T-cell (primary cell): ENCODE results near the gene ST8SIA4. TPM values are rescaled to one million over a fixed set of nuclear protein-coding genes. Genes with fewer than 3 reads are reported as not detected.

ENCODE experiments used
- ATAC-seq, 4 experiments: fragments of 200-7000 bp in 3 of 4; fragments of 150-1000 bp in 1 of 4; cut with Tn5 transposase; replicated peaks in 1 of 4; 1 replicate in 3 of 4; 2 replicates in 1 of 4; pipeline ENCODE4 v1.10.0; 2021; ENCODE audit warnings: moderate library complexity in 3 of 4, mild to moderate bottlenecking in 2 of 4, moderate number of reproducible peaks in 1 of 4
- CTCF ChIA-PET, 2 donors: fragments of 300-600 bp; sonication (Branson Sonifier 250); formaldehyde crosslinking; loops; one replicate each; lab custom pipeline; 2022; ENCODE audit warnings: antibody characterized with exemption in 2 of 2; lab: Charles Lee
- POLR2A ChIA-PET, 2 donors: fragments of 300-600 bp; sonication (Branson Sonifier 250); formaldehyde crosslinking; loops; one replicate each; lab custom pipeline; 2022; ENCODE audit warnings: antibody characterized with exemption in 2 of 2; lab: Charles Lee
- DNase-seq, 35 experiments: peaks; one replicate each; pipeline versions ENCODE4 v3.0.0 to v3.0.0-alpha.2; 2013 to 2023
- H3K27ac ChIP-seq: one replicate; pipeline ENCODE4 v1.5.1; 2013; ENCODE audit warnings: low read length
- H3K27me3 ChIP-seq, 2 experiments: replicated peaks in 1 of 2; 1 replicate in 1 of 2; 2 replicates in 1 of 2; pipeline versions ENCODE4 v1.6.1 to v1.7.0; 2013; ENCODE audit warnings: low read length in 1 of 2, mixed read lengths in 1 of 2; ENCODE audit not compliant: control insufficient read depth in 2 of 2, insufficient read depth in 2 of 2; ENCODE audit errors: extremely low read depth in 1 of 2
- H3K36me3 ChIP-seq, 2 donors: 1 replicate in 1 of 2; 2 replicates in 1 of 2; pipeline versions ENCODE4 v1.6.1 to v1.7.0; 2013; ENCODE audit warnings: low read length in 1 of 2; ENCODE audit not compliant: control insufficient read depth in 2 of 2, insufficient read depth in 1 of 2; ENCODE audit errors: extremely low read depth in 1 of 2
- H3K4me1 ChIP-seq, 2 experiments: 1 replicate in 1 of 2; 2 replicates in 1 of 2; pipeline versions ENCODE4 v1.6.1 to v1.7.0; 2013; ENCODE audit warnings: low read length in 2 of 2, mixed read lengths in 1 of 2; ENCODE audit not compliant: insufficient read depth in 2 of 2, control insufficient read depth in 1 of 2; ENCODE audit errors: extremely low read depth in 1 of 2
- H3K4me3 ChIP-seq, 2 donors: 1 replicate in 1 of 2; 2 replicates in 1 of 2; pipeline versions ENCODE4 v1.5.1 to v1.7.0; 2013; ENCODE audit warnings: mild to moderate bottlenecking in 2 of 2, low read length in 1 of 2, moderate library complexity in 1 of 2; ENCODE audit not compliant: control insufficient read depth in 1 of 2; ENCODE audit errors: extremely low read depth in 1 of 2
- H3K9me3 ChIP-seq: 2 replicates; pipeline ENCODE4 v1.7.0; 2013
- H3K27ac Mint-ChIP-seq, 2 donors: one replicate each; pipeline ENCODE4 v1.8.0; 2020 to 2021; ENCODE audit warnings: mild to moderate bottlenecking in 2 of 2, mixed read lengths in 2 of 2
- H3K27me3 Mint-ChIP-seq, 2 donors: one replicate each; pipeline ENCODE4 v1.8.0; 2021 to 2022; ENCODE audit warnings: mixed read lengths in 2 of 2
- H3K36me3 Mint-ChIP-seq: one replicate; pipeline ENCODE4 v1.8.0; 2021; ENCODE audit warnings: mixed read lengths
- H3K4me1 Mint-ChIP-seq, 3 donors: one replicate each; pipeline ENCODE4 v1.8.0; 2020 to 2022; ENCODE audit warnings: mixed read lengths in 3 of 3, mild to moderate bottlenecking in 1 of 3
- H3K4me3 Mint-ChIP-seq, 3 donors: one replicate each; pipeline ENCODE4 v1.8.0; 2020 to 2022; ENCODE audit warnings: mild to moderate bottlenecking in 3 of 3, mixed read lengths in 3 of 3, moderate library complexity in 3 of 3
- H3K9me3 Mint-ChIP-seq, 3 donors: one replicate each; pipeline ENCODE4 v1.8.0; 2020 to 2022; ENCODE audit warnings: mixed read lengths in 3 of 3
- WGBS: methylation state at CpG from one replicate; pipeline ENCODE4 v1.1.5; 2013; ENCODE audit warnings: missing lambda C conversion rate; ENCODE audit not compliant: insufficient coverage; 5-methylcytosine and 5-hydroxymethylcytosine counted together
- total RNA-seq, 35 experiments: library from RNA in 6 of 35; stranded (reverse) in 6 of 35; fragments of 120-200 nt in 1 of 35; gene quantifications; one replicate each; pipeline versions ENCODE4 v1.2.1 to v1.2.4 and lab custom pipeline; 2013 to 2026

Gene ST8SIA4
- total RNA-seq, 5 donors from 2014 or later (not counting 1 experiment from before 2014, with no cell fraction given): 27.0 to 36.9 (median 28.8) TPM

DNA sequence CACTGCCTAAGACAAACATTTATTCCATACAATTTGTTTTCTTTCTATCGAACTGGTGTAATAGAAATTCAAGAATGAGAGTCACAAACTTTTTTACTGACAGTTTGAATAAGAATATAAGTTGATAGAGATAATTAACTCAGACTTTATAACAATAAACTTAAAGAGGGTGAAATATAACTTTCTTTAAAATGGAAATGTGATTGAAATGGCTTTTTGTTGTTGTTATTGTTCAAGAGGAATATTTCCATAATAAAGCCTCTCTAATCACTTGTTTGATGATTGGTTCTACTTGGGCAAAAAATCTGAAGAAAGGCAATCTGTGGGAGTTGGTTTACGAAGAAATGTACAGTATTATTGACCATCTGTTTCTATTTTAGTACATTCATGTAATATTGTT is 79.3 kb downstream of the ST8SIA4 start:
- no peaks in the 10 kb centered on the region for H3K27me3 ChIP-seq
- ATAC-seq (no peak), DNase-seq (no peak)
- CTCF ChIA-PET: no interaction called here
- H3K27ac ChIP-seq: no peak overlapping the region
- H3K36me3 Mint-ChIP-seq: peaks cover 16% of the 10 kb centered on the region
- no peak overlapping the region for H3K27ac Mint-ChIP-seq
- no peaks in the 10 kb centered on the region for H3K9me3 Mint-ChIP-seq
- H3K27me3 Mint-ChIP-seq: no peaks in the 10 kb centered on the region
- no peaks in the 10 kb centered on the region for H3K36me3 ChIP-seq
- POLR2A ChIA-PET: interaction anchor here in 1 of 2 donors (0.6 kb wide), 1 partner anchor 233 kb away, joined by 4 read pairs; no protein-coding TSS in a partner anchor
- H3K4me3 ChIP-seq: no peak overlapping the region
- H3K4me3 Mint-ChIP-seq: no peak overlapping the region
- peaks cover 24 to 52% (median 49%) of the 10 kb centered on the region in 3 donors for H3K4me1 Mint-ChIP-seq
- peaks cover 0 to 5% of the 10 kb centered on the region in 2 experiments for H3K4me1 ChIP-seq
- no peaks in the 10 kb centered on the region for H3K9me3 ChIP-seq
- no CpG with 5 or more reads among the region's 2 CpGs for WGBS

DNA sequence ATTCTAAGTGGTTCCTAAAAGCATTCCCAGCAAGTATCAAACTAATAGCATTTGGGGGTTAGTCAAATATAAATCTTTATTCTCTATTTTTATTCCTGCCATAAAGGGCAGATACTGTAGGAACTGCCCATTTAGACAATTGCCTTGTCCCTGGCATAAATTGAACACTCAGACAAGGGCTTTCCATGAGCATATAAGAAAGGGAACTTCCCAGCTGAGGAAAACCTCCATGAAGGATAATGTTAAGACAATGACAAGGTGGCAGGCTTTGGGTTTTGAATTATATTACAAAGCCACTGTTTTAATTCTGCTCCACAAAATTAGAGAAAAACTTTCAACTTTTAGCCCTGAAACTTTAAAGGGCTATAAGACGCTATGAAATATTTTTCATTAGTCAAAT is 81.3 kb downstream of the ST8SIA4 start:
- WGBS: no CpG with 5 or more reads among the region's 1 CpG
- H3K4me1 Mint-ChIP-seq: peaks cover 25 to 47% (median 45%) of the 10 kb centered on the region in 3 donors
- H3K27me3 ChIP-seq: no peaks in the 10 kb centered on the region
- ATAC-seq (no peak), DNase-seq (no peak)
- H3K4me3 Mint-ChIP-seq: no peak overlapping the region
- POLR2A ChIA-PET: no interaction called here
- H3K9me3 Mint-ChIP-seq: no peaks in the 10 kb centered on the region
- H3K27me3 Mint-ChIP-seq: no peaks in the 10 kb centered on the region
- no peaks in the 10 kb centered on the region for H3K4me1 ChIP-seq
- H3K36me3 Mint-ChIP-seq: peaks cover 23% of the 10 kb centered on the region
- no peaks in the 10 kb centered on the region for H3K9me3 ChIP-seq
- H3K36me3 ChIP-seq: no peaks in the 10 kb centered on the region
- H3K4me3 ChIP-seq: no peak overlapping the region
- no peak overlapping the region for H3K27ac ChIP-seq
- CTCF ChIA-PET: no interaction called here
- no peak overlapping the region for H3K27ac Mint-ChIP-seq

DNA sequence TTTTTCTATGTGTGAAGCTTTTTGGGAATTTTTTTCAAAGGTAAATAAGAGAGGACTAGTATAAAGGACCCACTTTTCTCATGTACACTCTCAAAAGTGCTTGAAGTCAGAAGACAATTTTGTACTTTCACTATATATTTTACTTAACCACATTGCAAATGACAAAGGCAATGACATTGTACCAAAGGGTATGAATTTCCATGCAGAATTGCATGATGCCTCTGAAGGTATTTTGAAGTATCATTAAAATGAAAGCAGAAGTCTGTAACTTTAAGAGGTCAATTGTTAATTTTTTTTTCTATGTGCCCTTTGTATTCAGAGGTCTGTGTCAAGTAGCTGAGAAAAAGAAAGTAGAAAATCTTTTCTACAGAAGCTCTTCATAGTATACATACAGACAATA is 84.7 kb downstream of the ST8SIA4 start:
- CTCF ChIA-PET: interaction anchor here in 1 of 2 donors (0.5 to 1.0 kb wide), 2 partner anchors 82 to 104 kb away, joined by 3 read pairs; no protein-coding TSS in a partner anchor
- Mint-ChIP-seq H3K4me3 (no peak overlapping the region), H3K4me1 (peaks cover 34 to 52% (median 51%) of the 10 kb centered on the region in 3 donors), H3K27me3 (no peaks in the 10 kb centered on the region), H3K9me3 (no peaks in the 10 kb centered on the region), H3K36me3 (peaks cover 18% of the 10 kb centered on the region), H3K27ac (peak overlapping the region; percentile 43 to 56)
- POLR2A ChIA-PET: interaction anchor here in 1 of 2 donors (0.7 kb wide), 1 partner anchor 85 kb away, joined by 3 read pairs; the partner anchor contains the start of gene ST8SIA4
- Histone ChIP-seq H3K36me3 (no peaks in the 10 kb centered on the region), H3K4me3 (no peak overlapping the region), H3K27me3 (no peaks in the 10 kb centered on the region), H3K4me1 (peaks cover 0 to 2% of the 10 kb centered on the region in 2 experiments), H3K27ac (no peak overlapping the region), H3K9me3 (no peaks in the 10 kb centered on the region)
- ATAC-seq (no peak), DNase-seq (no peak)

DNA sequence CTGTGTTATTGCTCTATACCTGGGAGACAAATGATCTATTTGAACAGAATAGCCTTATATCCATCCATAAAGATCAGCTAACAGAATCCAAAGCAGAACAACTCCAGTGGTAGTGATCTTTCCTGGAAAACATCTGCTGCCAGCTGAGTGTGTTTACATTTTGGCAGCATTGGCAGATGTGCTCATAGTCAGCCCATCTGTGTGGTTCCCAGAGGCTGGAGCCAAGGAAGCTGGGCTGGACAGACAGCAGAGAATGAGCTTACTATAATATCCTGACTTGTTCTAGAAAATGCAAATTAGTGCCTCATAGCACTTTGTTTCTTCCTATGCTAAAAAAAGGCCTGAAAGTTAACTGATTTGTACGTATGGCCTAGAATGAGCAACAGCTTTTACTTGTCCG is 99.7 kb downstream of the ST8SIA4 start:
- H3K27ac Mint-ChIP-seq: no peak overlapping the region
- Histone ChIP-seq H3K4me1 (no peaks in the 10 kb centered on the region), H3K4me3 (no peak overlapping the region), H3K27ac (no peak overlapping the region), H3K36me3 (no peaks in the 10 kb centered on the region), H3K27me3 (no peaks in the 10 kb centered on the region), H3K9me3 (no peaks in the 10 kb centered on the region)
- H3K4me1 Mint-ChIP-seq: no peaks in the 10 kb centered on the region
- ATAC-seq (no peak), DNase-seq (no peak)
- H3K36me3 Mint-ChIP-seq: peaks cover 3% of the 10 kb centered on the region
- ChIA-PET CTCF (interaction anchor here (0.6 to 1.2 kb wide), 2 partner anchors 23 to 131 kb away, joined by 3 read pairs; no protein-coding TSS in a partner anchor), POLR2A (no interaction called here)
- no peaks in the 10 kb centered on the region for H3K27me3 Mint-ChIP-seq
- no peak overlapping the region for H3K4me3 Mint-ChIP-seq
- peaks cover 7 to 8% (median 7%) of the 10 kb centered on the region in 3 donors for H3K9me3 Mint-ChIP-seq
- 100% methylated on average over 2 of the region's 2 CpGs for WGBS

DNA sequence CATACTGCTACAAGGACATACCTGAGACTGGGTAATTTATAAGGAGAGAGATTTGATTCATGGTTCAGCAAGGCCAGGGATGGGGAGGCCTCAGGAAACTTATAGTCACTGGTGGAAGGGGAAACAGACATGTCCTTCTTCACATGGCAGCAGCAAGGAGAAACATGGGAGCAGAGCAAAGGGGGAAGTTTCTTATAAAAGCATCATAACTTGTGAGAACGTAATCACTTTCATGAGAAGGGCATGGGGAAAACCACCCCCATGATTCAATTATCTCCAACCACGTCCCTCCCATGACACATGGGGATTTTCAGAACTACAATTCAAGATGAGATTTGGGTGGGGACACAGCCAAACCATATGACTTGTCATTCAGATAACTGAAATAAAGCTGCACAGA is 100.9 kb downstream of the ST8SIA4 start:
- H3K9me3 ChIP-seq: no peaks in the 10 kb centered on the region
- ATAC-seq: no peak
- H3K27ac ChIP-seq: no peak overlapping the region
- WGBS: 50% methylated on average over 1 of the region's 2 CpGs
- H3K4me3 ChIP-seq: no peak overlapping the region
- H3K36me3 ChIP-seq: no peaks in the 10 kb centered on the region
- POLR2A ChIA-PET: no interaction called here
- Mint-ChIP-seq H3K4me1 (no peaks in the 10 kb centered on the region), H3K36me3 (peaks cover 3% of the 10 kb centered on the region), H3K27me3 (no peaks in the 10 kb centered on the region), H3K4me3 (no peak overlapping the region), H3K27ac (no peak overlapping the region), H3K9me3 (peaks cover 7 to 8% (median 7%) of the 10 kb centered on the region in 3 donors)
- CTCF ChIA-PET: interaction anchor here in 1 of 2 donors (1.2 kb wide), 1 partner anchor 22 kb away, joined by 3 read pairs; no protein-coding TSS in a partner anchor
- H3K27me3 ChIP-seq: no peaks in the 10 kb centered on the region
- H3K4me1 ChIP-seq: no peaks in the 10 kb centered on the region
- no peak for DNase-seq

DNA sequence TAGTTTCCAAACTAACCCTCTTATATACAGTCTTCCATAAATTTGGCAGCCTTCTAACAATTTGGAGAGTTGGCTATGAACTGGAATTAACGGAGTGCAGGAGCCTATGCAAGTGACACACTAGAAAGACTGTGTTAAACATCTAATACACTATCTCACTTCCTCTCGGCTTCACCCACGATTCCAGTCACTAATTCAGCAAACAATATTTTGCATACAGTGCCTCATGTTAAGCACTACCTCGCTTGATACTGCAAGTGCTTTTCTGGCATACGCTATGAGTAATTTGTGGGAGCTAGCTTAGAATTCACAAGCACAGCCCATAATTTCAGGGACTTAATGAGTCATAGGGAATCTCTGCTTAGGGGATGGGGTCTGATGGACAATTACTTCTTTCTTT is 102.5 kb downstream of the ST8SIA4 start:
- H3K9me3 Mint-ChIP-seq: peaks cover 7 to 8% (median 7%) of the 10 kb centered on the region in 3 donors
- H3K4me3 Mint-ChIP-seq: no peak overlapping the region
- no peak overlapping the region for H3K27ac Mint-ChIP-seq
- ATAC-seq (no peak), DNase-seq (no peak)
- no peaks in the 10 kb centered on the region for H3K27me3 Mint-ChIP-seq
- H3K4me1 Mint-ChIP-seq: no peaks in the 10 kb centered on the region
- Histone ChIP-seq H3K27me3 (no peaks in the 10 kb centered on the region), H3K36me3 (no peaks in the 10 kb centered on the region), H3K4me3 (no peak overlapping the region), H3K4me1 (no peaks in the 10 kb centered on the region), H3K9me3 (no peaks in the 10 kb centered on the region), H3K27ac (no peak overlapping the region)
- 100% methylated on average over 1 of the region's 5 CpGs for WGBS
- CTCF ChIA-PET: no interaction called here
- POLR2A ChIA-PET: interaction anchor here in 1 of 2 donors (0.6 kb wide), 1 partner anchor 9 kb away, joined by 6 read pairs; no protein-coding TSS in a partner anchor
- no peaks in the 10 kb centered on the region for H3K36me3 Mint-ChIP-seq
